Endodermal cell (in vitro differentiated cells): ENCODE measurements around the gene APPL2. TPM values are rescaled to one million over a fixed set of nuclear protein-coding genes. Genes with fewer than 3 reads are reported as not detected.

ENCODE experiments used
- DNase-seq: peaks from one replicate; pipeline ENCODE4 v3.0.0-alpha.2; 2017
- H3K27ac ChIP-seq: 2 replicates; pipeline ENCODE4 v1.5.1; 2013; ENCODE audit warnings: mild to moderate bottlenecking, low read depth, low read length, moderate library complexity
- H3K27me3 ChIP-seq: 2 replicates; pipeline ENCODE4 v1.6.1; 2013; ENCODE audit warnings: mild to moderate bottlenecking, low read length, moderate library complexity; ENCODE audit not compliant: insufficient read depth, control insufficient read depth, poor library complexity, severe bottlenecking
- H3K36me3 ChIP-seq: 2 replicates; pipeline ENCODE4 v1.7.0; 2013; ENCODE audit warnings: mild to moderate bottlenecking, low read length, moderate library complexity; ENCODE audit not compliant: control insufficient read depth, insufficient read depth
- H3K4me1 ChIP-seq: one replicate; pipeline ENCODE4 v1.7.0; 2013; ENCODE audit warnings: low read length; ENCODE audit not compliant: control insufficient read depth, insufficient read depth
- H3K4me3 ChIP-seq: 2 replicates; pipeline ENCODE4 v1.5.1; 2013; ENCODE audit warnings: mild to moderate bottlenecking, low read length, moderate library complexity
- H3K9ac ChIP-seq: 2 replicates; pipeline ENCODE4 v1.6.1; 2013; ENCODE audit warnings: mild to moderate bottlenecking, low read length, moderate library complexity; ENCODE audit not compliant: poor library complexity, severe bottlenecking; ENCODE audit errors: extremely low read depth
- H3K9me3 ChIP-seq: 2 replicates; pipeline ENCODE4 v1.6.1; 2013; ENCODE audit warnings: mild to moderate bottlenecking, low read length, moderate library complexity; ENCODE audit not compliant: control insufficient read depth
- H3K27ac Mint-ChIP-seq: 2 replicates; pipeline ENCODE4 v1.8.0; 2020; ENCODE audit warnings: mixed read lengths
- H3K27me3 Mint-ChIP-seq: 2 replicates; pipeline ENCODE4 v1.8.0; 2021; ENCODE audit warnings: mild to moderate bottlenecking, mixed read lengths; ENCODE audit not compliant: insufficient read depth
- H3K36me3 Mint-ChIP-seq: 2 replicates; pipeline ENCODE4 v1.8.0; 2020; ENCODE audit warnings: low read depth, mixed read lengths
- H3K4me1 Mint-ChIP-seq: 2 replicates; pipeline ENCODE4 v1.8.0; 2020; ENCODE audit warnings: mixed read lengths
- H3K4me3 Mint-ChIP-seq: 2 replicates; pipeline ENCODE4 v1.8.0; 2020; ENCODE audit warnings: mild to moderate bottlenecking, moderate library complexity, mixed read lengths
- H3K9me3 Mint-ChIP-seq: 2 replicates; pipeline ENCODE4 v1.8.0; 2020; ENCODE audit warnings: mild to moderate bottlenecking, mixed read lengths
- CTCF ChIP-seq: fragments of 200-600 bp; sonication (generic); conservative IDR thresholded peaks from 2 replicates; pipeline ENCODE4 v1.5.0; 2021; ENCODE audit warnings: antibody characterized with exemption, mild to moderate bottlenecking
- WGBS, 2 experiments: methylation state at CpG; one replicate each; pipeline versions ENCODE4 v1.1.5 to v1.1.7; 2013; ENCODE audit warnings: missing lambda C conversion rate in 2 of 2, mixed read lengths in 1 of 2; ENCODE audit not compliant: insufficient coverage in 1 of 2, insufficient read length in 1 of 2; 5-methylcytosine and 5-hydroxymethylcytosine counted together
- total RNA-seq, 2 donors: library from RNA; stranded (reverse); fragmentation: NEBNext Ultra II Directional in 1 of 2; extraction: Animal tissue kit (Norgen Biotek cat#: 25700) in 1 of 2; gene quantifications; 2 replicates in 1 of 2; 3 replicates in 1 of 2; pipeline ENCODE4 v1.2.1, GENCODE V29; 2021

APPL2 gene
- total RNA-seq, 2 donors from 2014 or later = 31.8 to 35.2 TPM

GRCh38 chr12:105212438-105212837 is 23.5 kb downstream of the APPL2 start:
- no peak for TF ChIP-seq CTCF
- Histone ChIP-seq H3K27ac (no peak overlapping the region), H3K4me1 (peaks cover 4% of the 10 kb centered on the region), H3K27me3 (no peaks in the 10 kb centered on the region), H3K36me3 (peaks cover 38% of the 10 kb centered on the region), H3K9ac (no peak overlapping the region), H3K4me3 (no peak overlapping the region), H3K9me3 (no peaks in the 10 kb centered on the region)
- H3K9me3 Mint-ChIP-seq = no peaks in the 10 kb centered on the region
- peaks cover 7% of the 10 kb centered on the region for H3K4me1 Mint-ChIP-seq
- no peak for DNase-seq
- peaks cover 60% of the 10 kb centered on the region for H3K36me3 Mint-ChIP-seq
- H3K4me3 Mint-ChIP-seq = no peak overlapping the region
- no peak overlapping the region for H3K27ac Mint-ChIP-seq
- 89 to 96% methylated on average over 5 to 6 of the region's 6 CpGs for WGBS, 2 experiments
- H3K27me3 Mint-ChIP-seq = no peaks in the 10 kb centered on the region

DNA sequence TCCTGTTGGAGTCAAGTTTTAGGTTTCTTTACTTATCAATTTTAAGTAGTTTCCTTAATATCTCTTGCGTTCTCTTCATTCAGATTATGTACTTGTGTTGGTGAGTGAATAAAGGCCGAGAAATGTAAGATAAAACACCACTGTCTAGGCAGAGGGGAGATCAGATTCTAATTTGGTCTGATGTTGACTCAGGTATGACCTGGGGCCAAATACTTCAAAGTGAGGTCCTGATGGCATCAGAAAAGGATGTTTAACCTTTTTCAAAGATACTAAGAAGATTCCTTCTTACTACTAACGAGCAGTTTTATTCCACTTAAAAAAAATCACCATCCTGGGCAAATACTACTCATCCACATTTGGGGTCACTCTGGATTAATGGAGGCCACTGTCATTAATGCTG is 26.9 kb downstream of the APPL2 start:
- no peak for DNase-seq
- H3K27me3 Mint-ChIP-seq = no peaks in the 10 kb centered on the region
- Histone ChIP-seq H3K36me3 (peaks cover 38% of the 10 kb centered on the region), H3K9ac (no peak overlapping the region), H3K27me3 (no peaks in the 10 kb centered on the region), H3K4me1 (no peaks in the 10 kb centered on the region), H3K9me3 (no peaks in the 10 kb centered on the region), H3K4me3 (no peak overlapping the region), H3K27ac (no peak overlapping the region)
- H3K27ac Mint-ChIP-seq = no peak overlapping the region
- peaks cover 51% of the 10 kb centered on the region for H3K36me3 Mint-ChIP-seq
- WGBS, 2 experiments = 90 to 100% methylated on average over 3 of the region's 3 CpGs
- TF ChIP-seq CTCF = no peak
- H3K4me1 Mint-ChIP-seq = peaks cover 7% of the 10 kb centered on the region
- no peaks in the 10 kb centered on the region for H3K9me3 Mint-ChIP-seq
- H3K4me3 Mint-ChIP-seq = no peak overlapping the region

- Mint-ChIP-seq H3K4me3 (no peak overlapping the region), H3K9me3 (no peaks in the 10 kb centered on the region), H3K27me3 (no peaks in the 10 kb centered on the region), H3K27ac (no peak overlapping the region), H3K36me3 (peaks cover 54% of the 10 kb centered on the region), H3K4me1 (no peaks in the 10 kb centered on the region)
- Histone ChIP-seq H3K27me3 (no peaks in the 10 kb centered on the region), H3K4me1 (no peaks in the 10 kb centered on the region), H3K36me3 (peaks cover 47% of the 10 kb centered on the region), H3K9me3 (no peaks in the 10 kb centered on the region), H3K4me3 (no peak overlapping the region), H3K9ac (no peak overlapping the region), H3K27ac (no peak overlapping the region)
- TF ChIP-seq CTCF = no peak
- no peak for DNase-seq
- WGBS, 2 experiments = 93 to 95% methylated on average over 6 to 16 of the region's 16 CpGs
Observed at GRCh38 chr12:105206686-105207374, 29.1 kb downstream of the APPL2 start.
